Breast epithelium (tissue), 3 donors: ENCODE results near the gene ANKRD13D.

Experiments used
- POLR2A ChIP-seq: fragments of 450-650 bp; IDR thresholded peaks from one replicate; pipeline ENCODE4 v1.6.1; 2016; ENCODE audit warnings: antibody characterized with exemption, mild to moderate bottlenecking, moderate library complexity
- POLR2AphosphoS5 ChIP-seq, 3 donors: sonication (generic); formaldehyde crosslinking; IDR thresholded peaks; one replicate each; pipeline ENCODE4 v1.6.1; 2017; ENCODE audit warnings: antibody characterized with exemption in 3 of 3
- TF ChIP-seq, protein P1 (sequence below), 3 donors: fragments of 450-650 bp; IDR thresholded peaks; one replicate each; pipeline ENCODE4 v1.5.1; 2016 to 2017; ENCODE audit warnings: antibody characterized with exemption in 3 of 3, mild to moderate bottlenecking in 3 of 3, moderate library complexity in 3 of 3

DNA sequence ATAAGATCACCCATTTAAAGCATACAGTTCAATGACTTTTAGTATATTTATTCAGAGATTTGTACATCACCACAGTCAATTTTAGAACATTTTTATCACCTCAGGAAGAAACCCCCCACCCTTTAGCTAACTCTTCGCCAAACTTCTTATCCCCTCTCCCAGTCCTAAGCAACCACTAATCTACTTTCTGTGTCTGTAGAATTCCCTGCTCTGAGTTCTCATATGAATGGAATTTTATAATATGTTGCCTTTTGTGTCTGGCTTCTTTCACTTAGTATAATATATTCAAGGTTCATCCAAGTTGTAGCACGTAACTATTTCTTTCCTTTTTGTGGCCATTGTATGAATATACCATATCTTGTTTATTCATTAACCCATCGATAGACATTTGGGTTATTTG lies 3.6 kb downstream of the ANKRD13D start:
- TF ChIP-seq, protein P1, sequence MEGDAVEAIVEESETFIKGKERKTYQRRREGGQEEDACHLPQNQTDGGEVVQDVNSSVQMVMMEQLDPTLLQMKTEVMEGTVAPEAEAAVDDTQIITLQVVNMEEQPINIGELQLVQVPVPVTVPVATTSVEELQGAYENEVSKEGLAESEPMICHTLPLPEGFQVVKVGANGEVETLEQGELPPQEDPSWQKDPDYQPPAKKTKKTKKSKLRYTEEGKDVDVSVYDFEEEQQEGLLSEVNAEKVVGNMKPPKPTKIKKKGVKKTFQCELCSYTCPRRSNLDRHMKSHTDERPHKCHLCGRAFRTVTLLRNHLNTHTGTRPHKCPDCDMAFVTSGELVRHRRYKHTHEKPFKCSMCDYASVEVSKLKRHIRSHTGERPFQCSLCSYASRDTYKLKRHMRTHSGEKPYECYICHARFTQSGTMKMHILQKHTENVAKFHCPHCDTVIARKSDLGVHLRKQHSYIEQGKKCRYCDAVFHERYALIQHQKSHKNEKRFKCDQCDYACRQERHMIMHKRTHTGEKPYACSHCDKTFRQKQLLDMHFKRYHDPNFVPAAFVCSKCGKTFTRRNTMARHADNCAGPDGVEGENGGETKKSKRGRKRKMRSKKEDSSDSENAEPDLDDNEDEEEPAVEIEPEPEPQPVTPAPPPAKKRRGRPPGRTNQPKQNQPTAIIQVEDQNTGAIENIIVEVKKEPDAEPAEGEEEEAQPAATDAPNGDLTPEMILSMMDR (IDR thresholded peaks at IDR 0.05): no peak
- TF ChIP-seq POLR2AphosphoS5 (IDR thresholded peaks at IDR 0.05) (no peak), POLR2A (no peak)
